HepG2 (cell line): ENCODE measurements around the gene RTCA. TPM values are rescaled to one million over a fixed set of nuclear protein-coding genes. Genes with fewer than 3 reads are reported as not detected.

Source experiments
- ATAC-seq: fragments of 200-7000 bp; cut with Tn5 transposase; 3 replicates; pipeline ENCODE4 v1.9.1; 2020; ENCODE audit warnings: mild to moderate bottlenecking, moderate library complexity
- BruUV-seq: library from RNA; stranded (reverse); fragments of 400-500 nt; replicated peaks from 2 replicates; lab custom pipeline; 2021; lab: Mats Ljungman, UMichigan
- CTCF ChIA-PET: fragments of 300-600 bp; formaldehyde crosslinking; extraction: SDS; loops from one replicate; lab custom pipeline; 2021; ENCODE audit warnings: low total read pairs, inconsistent platforms, low intra/inter-chr PET ratio; lab: Yijun Ruan, JAX
- POLR2A ChIA-PET: fragments of 350-600 bp; sonication (Branson Sonifier 250); formaldehyde crosslinking; loops from one replicate; lab custom pipeline; 2020; ENCODE audit warnings: antibody characterized with exemption, inconsistent platforms; lab: Yijun Ruan, JAX
- DNase-seq: peaks from one replicate; pipeline ENCODE4 v3.0.0-alpha.2; 2015; ENCODE audit warnings: low spot score
- FAIRE-seq: peaks from 3 replicates; lab custom pipeline; 2011; peaks lifted over from hg19 to GRCh38; lab: Jason Lieb, UNC
- H2AFZ ChIP-seq: one replicate; pipeline ENCODE4 v1.6.1; 2011; ENCODE audit warnings: low read length, inconsistent platforms
- H3K27ac ChIP-seq: fragments of 300-600 bp; 3 replicates; pipeline ENCODE4 v1.8.0; 2011; ENCODE audit warnings: mixed run types, mild to moderate bottlenecking, mixed read lengths, low read length, inconsistent platforms; ENCODE audit not compliant: insufficient read depth; ENCODE audit errors: extremely low read length
- H3K27me3 ChIP-seq, 2 experiments: fragments of 200-600 bp in 1 of 2; 2 replicates in 1 of 2; 3 replicates in 1 of 2; pipeline versions ENCODE4 v1.6.0 to v1.8.0; 2011; ENCODE audit warnings: low read length in 2 of 2, mild to moderate bottlenecking in 2 of 2, moderate library complexity in 2 of 2, inconsistent platforms in 1 of 2; ENCODE audit not compliant: insufficient read depth in 2 of 2, control insufficient read depth in 1 of 2
- H3K36me3 ChIP-seq, 2 experiments: fragments of 200-600 bp in 1 of 2; replicated peaks in 1 of 2; 2 replicates in 1 of 2; 3 replicates in 1 of 2; pipeline versions ENCODE4 v1.5.1 to v1.8.0; 2011; ENCODE audit warnings: low read length in 2 of 2, inconsistent platforms in 1 of 2; ENCODE audit not compliant: insufficient read depth in 2 of 2, control insufficient read depth in 1 of 2
- H3K4me1 ChIP-seq: 2 replicates; pipeline ENCODE4 v1.5.1; 2012; ENCODE audit warnings: low read length, inconsistent platforms; ENCODE audit not compliant: insufficient read depth
- H3K4me2 ChIP-seq: 2 replicates; pipeline ENCODE4 v1.6.0; 2011; ENCODE audit warnings: low read depth, low read length, inconsistent platforms
- H3K4me3 ChIP-seq, 3 experiments: fragments of 200-600 bp in 1 of 3; sonication (generic), shearing (Covaris generic) in 1 of 3; replicated peaks in 1 of 3; 2 replicates each; pipeline ENCODE4 v1.5.1; 2011 to 2016; ENCODE audit warnings: low read length in 3 of 3, inconsistent platforms in 2 of 3, low read depth in 2 of 3, mild to moderate bottlenecking in 2 of 3, control low read depth in 1 of 3, mixed read lengths in 1 of 3; ENCODE audit not compliant: insufficient read depth in 1 of 3
- H3K79me2 ChIP-seq: one replicate; pipeline ENCODE4 v1.6.1; 2011; ENCODE audit warnings: low read length, inconsistent platforms; ENCODE audit not compliant: insufficient read depth
- H3K9ac ChIP-seq: 2 replicates; pipeline ENCODE4 v1.6.0; 2011; ENCODE audit warnings: mild to moderate bottlenecking, low read depth, low read length, inconsistent platforms; ENCODE audit not compliant: insufficient read depth
- H3K9me3 ChIP-seq: 2 replicates; pipeline ENCODE4 v1.5.1; 2012; ENCODE audit warnings: mild to moderate bottlenecking, low read length
- H4K20me1 ChIP-seq: 2 replicates; pipeline ENCODE4 v1.6.0; 2011; ENCODE audit warnings: inconsistent platforms, mild to moderate bottlenecking, low read length, moderate library complexity; ENCODE audit not compliant: insufficient read depth
- ATRX ChIP-seq: sonication (generic); formaldehyde crosslinking; IDR thresholded peaks from 2 replicates; pipeline ENCODE4 v1.4.0; 2020; ENCODE audit warnings: missing genetic modification reagents, borderline replicate concordance
- CSRNP1 ChIP-seq: sonication (generic); formaldehyde crosslinking; IDR thresholded peaks from 2 replicates; pipeline ENCODE4 v1.8.1; 2023; ENCODE audit warnings: mild to moderate bottlenecking, missing genetic modification reagents
- FOXP1 ChIP-seq, 2 experiments: fragments of 450-650 bp in 1 of 2; IDR thresholded peaks; 2 replicates each; pipeline ENCODE4 v1.6.1; 2017 to 2018; ENCODE audit warnings: antibody characterized with exemption in 1 of 2
- KDM1A ChIP-seq: IDR thresholded peaks from 2 replicates; pipeline ENCODE4 v1.6.1; 2016; ENCODE audit warnings: missing compliant biosample characterization
- KMT2A ChIP-seq: sonication (generic); formaldehyde crosslinking; IDR thresholded peaks from 2 replicates; pipeline ENCODE4 v1.4.0; 2020; ENCODE audit warnings: missing genetic modification reagents
- TCF12 ChIP-seq, 2 experiments: fragments of 450-650 bp in 1 of 2; sonication (generic) in 1 of 2; formaldehyde crosslinking in 1 of 2; IDR thresholded peaks; 2 replicates each; pipeline versions ENCODE4 v1.6.1 to v1.8.0; 2017 to 2022; ENCODE audit warnings: antibody characterized with exemption in 1 of 2, mild to moderate bottlenecking in 1 of 2, missing genetic modification reagents in 1 of 2, moderate library complexity in 1 of 2
- TOE1 ChIP-seq: sonication (generic); formaldehyde crosslinking; IDR thresholded peaks from 2 replicates; pipeline ENCODE4 v1.4.0; 2020; ENCODE audit warnings: mild to moderate bottlenecking, missing genetic modification reagents
- ZBTB21 ChIP-seq: sonication (generic); formaldehyde crosslinking; IDR thresholded peaks from 2 replicates; pipeline ENCODE4 v1.4.0; 2020; ENCODE audit warnings: missing genetic modification reagents
- ZNF251 ChIP-seq: sonication (generic); formaldehyde crosslinking; IDR thresholded peaks from 2 replicates; pipeline ENCODE4 v1.9.0; 2021; ENCODE audit warnings: mild to moderate bottlenecking, missing genetic modification reagents
- ZNF879 ChIP-seq: sonication (generic); formaldehyde crosslinking; IDR thresholded peaks from 2 replicates; pipeline ENCODE4 v1.8.1; 2023; ENCODE audit warnings: missing genetic modification reagents
- in situ Hi-C: cut with HindIII; loops from 2 replicates; pipeline ENCODE4 v1.10.0; 2017; ENCODE audit warnings: low pct_unique_long_range_greater_than_20kb; ENCODE audit not compliant: extremely low pct_ligation_motif_present
- intact Hi-C: fragments of 100-400 bp; cut with micrococcal nuclease; formaldehyde crosslinking; loops from one replicate; pipeline ENCODE4 v1.10.0; 2022; ENCODE audit not compliant: unreplicated experiment
- polyA plus RNA-seq, 8 experiments: library from polyadenylated mRNA; depleted of rRNA in 3 of 8; stranded (reverse) in 7 of 8; unstranded in 1 of 8; fragments of >200 nt; fragmentation: Illumina TruSeq in 4 of 8; extraction: Trizol in 4 of 8; gene quantifications; 2 replicates each; pipeline versions ENCODE4 v1.2.1 to v1.2.3, GENCODE V29; 2011 to 2016; ENCODE audit warnings: low read depth in 4 of 8, missing spikeins in 1 of 8, mixed read lengths in 1 of 8; ENCODE audit not compliant: insufficient read depth in 1 of 8
- total RNA-seq, 5 experiments: library from RNA; depleted of rRNA; stranded (reverse); fragments of >200 nt; fragmentation: Illumina TruSeq; extraction: Trizol; gene quantifications; 2 replicates each; pipeline ENCODE4 v1.2.3, GENCODE V29; 2016; ENCODE audit warnings: low read depth in 1 of 5

RTCA gene
- total and polyA plus RNA-seq, 2 of the 13 experiments (the other 11 are each of a cell fraction or from before 2014, with no cell fraction given), result 22.7 to 31.0 TPM

GRCh38 chr1:100222428-100222827, 43.6 kb upstream of the RTCA start:
- no TSS peak for BruUV-seq
- POLR2A ChIA-PET, result no interaction called here

More at GRCh38 chr1:100222428-100222827, 43.6 kb upstream of the RTCA start:
- Histone ChIP-seq H3K4me2 (no peak overlapping the region), H3K9ac (no peak overlapping the region), H3K36me3 (peaks cover 0 to 9% of the 10 kb centered on the region in 2 experiments; a peak in 2 of 5 replicates), H3K4me1 (no peaks in the 10 kb centered on the region), H2AFZ (no peak overlapping the region), H3K79me2 (no peaks in the 10 kb centered on the region), H3K9me3 (no peaks in the 10 kb centered on the region), H3K27ac (no peak overlapping the region), H3K27me3 (no peaks in the 10 kb centered on the region), H4K20me1 (no peaks in the 10 kb centered on the region), H3K4me3 (no peak overlapping the region)
- no peak for TF ChIP-seq ATRX (CRISPR knock-in tag)
- no peak for TF ChIP-seq KDM1A
- TF ChIP-seq FOXP1 (IDR thresholded peaks at IDR 0.05), result no peak
- no peak for TF ChIP-seq FOXP1 (CRISPR knock-in tag; IDR thresholded peaks at IDR 0.05)
- TF ChIP-seq TOE1, result no peak
- no peak for TF ChIP-seq TCF12 (IDR thresholded peaks at IDR 0.05)
- no peak for TF ChIP-seq TCF12 (CRISPR knock-in tag; IDR thresholded peaks at IDR 0.05)
- no peak for TF ChIP-seq CSRNP1
- TF ChIP-seq ZNF879, result no peak
- no peak for TF ChIP-seq ZBTB21 (CRISPR knock-in tag)
- no peak for TF ChIP-seq KMT2A (CRISPR knock-in tag)
- no peak for TF ChIP-seq ZNF251 (CRISPR knock-in tag)
- intact Hi-C loops (no loop called here), in situ Hi-C loops (no loop called here)
- no peak for DNase-seq
- CTCF ChIA-PET, result no interaction called here
- no peak for FAIRE-seq
- ATAC-seq, result no peak
